ENCODE measurements around the gene PDE9A. TPM values are rescaled to one million over a fixed set of nuclear protein-coding genes. Genes with fewer than 3 reads are reported as not detected.

PDE9A gene
- total and polyA plus RNA-seq, 8 donors = 1.2 to 14.4 (median 5.0) TPM

DNA sequence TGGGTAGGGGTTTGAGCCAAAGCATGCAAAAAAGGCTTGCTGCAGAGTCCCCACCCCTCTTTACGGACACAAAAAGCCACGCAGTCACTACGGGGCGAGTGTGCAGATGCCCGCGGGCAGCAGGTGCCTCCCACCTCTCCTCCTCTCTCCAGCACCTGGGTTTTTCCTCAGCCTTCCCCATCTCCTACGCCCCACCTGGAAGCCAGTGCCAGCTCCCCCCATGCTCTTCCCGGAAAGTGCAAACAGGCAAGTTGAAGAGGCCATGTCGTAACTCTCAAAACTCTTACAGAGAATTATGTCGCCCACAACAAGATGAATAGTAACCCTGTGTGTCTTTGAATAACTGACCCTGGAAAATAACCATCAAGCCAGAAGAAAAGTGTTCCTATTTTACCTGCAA lies 82.5 kb downstream of the PDE9A start:
- FAIRE-seq (no peak), ATAC-seq (no peak), DNase-seq (no peak)
- WGBS, 2 donors = 84 to 86% methylated on average over 10 of the region's 10 CpGs
- intact Hi-C loops (cut with DNase I) = no loop called here
- Histone ChIP-seq H3K4me1 (peaks cover 0 to 15% (median 5%) of the 10 kb centered on the region in 3 donors), H3K27ac (no peak overlapping the region), H3K4me3 (no peak overlapping the region), H3K9me3 (no peaks in the 10 kb centered on the region), H3K27me3 (no peaks in the 10 kb centered on the region), H3K36me3 (no peaks in the 10 kb centered on the region)
- no peak for TF ChIP-seq CTCF (IDR thresholded peaks at IDR 0.05)

GRCh38 chr21:42736646-42737350 lies 83.4 kb downstream of the PDE9A start:
- no peak overlapping the region for H3K4me3 ChIP-seq
- no peaks in the 10 kb centered on the region for H3K9me3 ChIP-seq
- no peaks in the 10 kb centered on the region for H3K27me3 ChIP-seq
- H3K27ac ChIP-seq = peak overlapping the region in 2 of 4 donors; percentile 71 to 80
- WGBS, 2 donors = 84 to 86% methylated on average over 12 of the region's 12 CpGs
- intact Hi-C loops (cut with DNase I) = no loop called here
- ATAC-seq (no peak), DNase-seq (no peak), FAIRE-seq (no peak)
- no peaks in the 10 kb centered on the region for H3K36me3 ChIP-seq
- H3K4me1 ChIP-seq = peaks cover 0 to 15% (median 5%) of the 10 kb centered on the region in 3 donors
- no peak for TF ChIP-seq CTCF (IDR thresholded peaks at IDR 0.05)

GRCh38 chr21:42737951-42738590 lies 84.7 kb downstream of the PDE9A start:
- H3K4me3 ChIP-seq = no peak overlapping the region
- no peak for DNase-seq
- no peaks in the 10 kb centered on the region for H3K9me3 ChIP-seq
- TF ChIP-seq CTCF (IDR thresholded peaks at IDR 0.05) = no peak
- no peaks in the 10 kb centered on the region for H3K36me3 ChIP-seq
- H3K27me3 ChIP-seq = no peaks in the 10 kb centered on the region
- intact Hi-C loops (cut with DNase I) = no loop called here
- WGBS, 2 donors = 49 to 51% methylated on average over 16 of the region's 16 CpGs
- ATAC-seq = peak; percentile 42 to 76 (median 72)
- H3K4me1 ChIP-seq = peaks cover 0 to 13% (median 5%) of the 10 kb centered on the region in 3 donors
- peak overlapping the region; percentile 51 to 80 (median 72) for H3K27ac ChIP-seq
- FAIRE-seq = no peak

DNA sequence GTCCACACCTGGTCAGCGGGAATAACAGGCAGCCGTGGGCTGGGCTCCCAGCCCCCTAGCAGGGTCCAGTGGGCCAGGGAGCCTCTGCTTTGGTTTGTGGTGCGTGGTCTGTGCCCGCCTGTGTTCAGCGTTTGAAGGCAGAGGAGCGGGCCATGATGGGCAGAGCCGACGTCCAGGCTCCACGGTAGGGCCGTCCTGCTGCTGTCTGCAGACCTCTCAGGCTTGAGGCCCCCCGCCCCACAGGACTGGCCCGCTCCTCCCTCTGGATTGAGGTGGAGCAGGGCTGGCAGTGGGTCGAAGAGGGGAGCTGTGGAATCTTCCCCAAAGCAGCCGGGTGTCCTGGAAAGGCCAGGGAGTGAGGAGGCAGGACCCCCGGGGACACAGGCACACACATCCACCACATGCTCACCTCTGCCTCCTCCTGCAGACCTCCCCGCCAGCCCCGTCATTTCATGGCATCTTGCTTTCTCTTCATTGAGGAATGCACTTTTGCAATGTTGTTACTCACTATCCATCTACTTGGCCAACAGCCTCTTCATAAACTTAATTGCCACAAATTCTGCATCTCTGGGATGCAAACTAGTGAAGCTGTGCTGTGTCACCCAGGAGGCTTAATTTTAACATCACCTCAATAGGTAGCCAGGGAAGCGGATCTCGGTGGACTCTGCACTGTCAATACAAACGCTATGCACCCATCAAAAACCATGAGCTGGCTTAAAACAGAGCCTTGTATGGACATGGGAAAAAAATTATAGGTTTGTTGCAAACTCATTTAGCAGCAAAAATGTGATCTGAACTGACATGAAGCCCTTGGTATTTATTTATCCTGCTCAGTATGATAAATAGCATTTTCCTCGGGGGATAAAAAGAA lies 85.9 kb downstream of the PDE9A start:
- ATAC-seq (no peak), DNase-seq (no peak), FAIRE-seq (no peak)
- 78 to 92% methylated on average over 21 of the region's 21 CpGs for WGBS, 2 donors
- H3K36me3 ChIP-seq = no peaks in the 10 kb centered on the region
- TF ChIP-seq CTCF (IDR thresholded peaks at IDR 0.05) = no peak
- peak overlapping the region in 3 of 4 donors; percentile 71 to 80 (median 74) for H3K27ac ChIP-seq
- intact Hi-C loops (cut with DNase I) = no loop called here
- H3K27me3 ChIP-seq = no peaks in the 10 kb centered on the region
- no peak overlapping the region for H3K4me3 ChIP-seq
- no peaks in the 10 kb centered on the region for H3K9me3 ChIP-seq
- peaks cover 0 to 8% (median 0%) of the 10 kb centered on the region in 3 donors for H3K4me1 ChIP-seq

Data from pancreas (tissue), 10 donors.